GM19240 (cell line): ENCODE data around the gene SWAP70.
"Not testable (repeated sequence)": the region's sequence is repeated elsewhere in the genome, so short reads cannot be mapped to it uniquely, and the experiment has no call there.

Experiments
- DNase-seq: peaks from one replicate; pipeline ENCODE4 v3.0.0; 2011; ENCODE audit warnings: low spot score; ENCODE audit not compliant: insufficient read length

Gene SWAP70

GRCh38 chr11:9722023-9722422, 58.1 kb downstream of the SWAP70 start:
- DNase-seq = no peak

GRCh38 chr11:9722893-9723292, 59.0 kb downstream of the SWAP70 start:
- no peak for DNase-seq

GRCh38 chr11:9726321-9727022, 62.6 kb downstream of the SWAP70 start:
- no peak for DNase-seq

- no peak for DNase-seq
These were observed 64.2 kb downstream of the SWAP70 start for GRCh38 chr11:9728058-9728457.

- DNase-seq = no peak
These were observed 67.4 kb downstream of the SWAP70 start for GRCh38 chr11:9731256-9731655.

GRCh38 chr11:9732453-9732852, 68.6 kb downstream of the SWAP70 start:
- no peak for DNase-seq

GRCh38 chr11:9733212-9733611, 69.3 kb downstream of the SWAP70 start:
- no peak for DNase-seq

- DNase-seq = no peak
These were observed 71.4 kb downstream of the SWAP70 start for GRCh38 chr11:9735236-9735635.

- no peak for DNase-seq
These were observed 72.0 kb downstream of the SWAP70 start for GRCh38 chr11:9735919-9736318.

- DNase-seq = no peak
These were observed 72.5 kb downstream of the SWAP70 start for GRCh38 chr11:9736365-9736764.

GRCh38 chr11:9738116-9738515, 74.2 kb downstream of the SWAP70 start:
- no peak for DNase-seq

- DNase-seq = no peak
These were observed 74.8 kb downstream of the SWAP70 start for GRCh38 chr11:9738707-9739106.

- no peak for DNase-seq
These were observed 75.4 kb downstream of the SWAP70 start for GRCh38 chr11:9739123-9739900.

- no peak for DNase-seq
These were observed 76.5 kb downstream of the SWAP70 start for GRCh38 chr11:9740202-9740883.

GRCh38 chr11:9741260-9741659, 77.4 kb downstream of the SWAP70 start:
- DNase-seq = no peak

GRCh38 chr11:9743512-9743911, 79.6 kb downstream of the SWAP70 start:
- not testable (repeated sequence) for DNase-seq

- no peak for DNase-seq
These were observed 81.7 kb downstream of the SWAP70 start for GRCh38 chr11:9745411-9746211.

GRCh38 chr11:9747229-9747628, 83.4 kb downstream of the SWAP70 start:
- no peak for DNase-seq

GRCh38 chr11:9747828-9748227, 84.0 kb downstream of the SWAP70 start:
- DNase-seq = no peak

GRCh38 chr11:9748361-9748970, 84.6 kb downstream of the SWAP70 start:
- peak; percentile 52 for DNase-seq

GRCh38 chr11:9750551-9750950, 86.7 kb downstream of the SWAP70 start:
- DNase-seq = no peak
